ENCODE data around the gene GRIA4.

DNA sequence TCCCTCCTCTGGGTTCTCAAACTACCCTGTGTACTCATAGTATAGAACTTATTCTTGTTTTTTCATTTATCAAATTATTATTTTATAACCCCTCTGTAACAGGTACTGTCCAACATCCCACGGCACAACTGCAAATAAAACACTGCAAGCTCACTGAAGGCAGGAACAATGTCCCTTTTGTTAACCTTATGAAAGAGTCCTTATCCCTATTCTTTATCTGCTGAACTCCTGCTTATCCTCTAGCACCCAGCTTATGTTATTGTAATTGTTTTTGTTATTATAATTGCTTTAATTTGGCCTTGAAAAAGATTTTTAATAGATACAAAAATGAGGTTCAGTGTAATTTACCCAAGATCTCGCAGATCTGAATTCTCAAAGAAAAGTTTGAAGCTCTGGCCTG, 281.8 kb downstream of the GRIA4 start:
- TF ChIP-seq, protein P1, sequence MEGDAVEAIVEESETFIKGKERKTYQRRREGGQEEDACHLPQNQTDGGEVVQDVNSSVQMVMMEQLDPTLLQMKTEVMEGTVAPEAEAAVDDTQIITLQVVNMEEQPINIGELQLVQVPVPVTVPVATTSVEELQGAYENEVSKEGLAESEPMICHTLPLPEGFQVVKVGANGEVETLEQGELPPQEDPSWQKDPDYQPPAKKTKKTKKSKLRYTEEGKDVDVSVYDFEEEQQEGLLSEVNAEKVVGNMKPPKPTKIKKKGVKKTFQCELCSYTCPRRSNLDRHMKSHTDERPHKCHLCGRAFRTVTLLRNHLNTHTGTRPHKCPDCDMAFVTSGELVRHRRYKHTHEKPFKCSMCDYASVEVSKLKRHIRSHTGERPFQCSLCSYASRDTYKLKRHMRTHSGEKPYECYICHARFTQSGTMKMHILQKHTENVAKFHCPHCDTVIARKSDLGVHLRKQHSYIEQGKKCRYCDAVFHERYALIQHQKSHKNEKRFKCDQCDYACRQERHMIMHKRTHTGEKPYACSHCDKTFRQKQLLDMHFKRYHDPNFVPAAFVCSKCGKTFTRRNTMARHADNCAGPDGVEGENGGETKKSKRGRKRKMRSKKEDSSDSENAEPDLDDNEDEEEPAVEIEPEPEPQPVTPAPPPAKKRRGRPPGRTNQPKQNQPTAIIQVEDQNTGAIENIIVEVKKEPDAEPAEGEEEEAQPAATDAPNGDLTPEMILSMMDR (IDR thresholded peaks at IDR 0.05), result no peak
- no peak for TF ChIP-seq POLR2A (IDR thresholded peaks at IDR 0.05)

Data from uterus (tissue), 2 donors.